NB4 (cell line): ENCODE data around the gene MIGA2.
"Not testable (repeated sequence)": the region's sequence is repeated elsewhere in the genome, so short reads cannot be mapped to it uniquely, and the experiment has no call there.

Source experiments
- DNase-seq: peaks from one replicate; pipeline ENCODE4 v3.0.0; 2010; ENCODE audit warnings: low read depth
- H3K4me3 ChIP-seq: one replicate; pipeline ENCODE4 v1.5.1; 2011; ENCODE audit warnings: mild to moderate bottlenecking, low read depth, low read length, moderate library complexity
- CTCF ChIP-seq: IDR thresholded peaks from one replicate; pipeline ENCODE4 v1.5.1; 2012; ENCODE audit warnings: low read depth, low read length
- MYC ChIP-seq: IDR thresholded peaks from 2 replicates; pipeline ENCODE4 v1.6.1; 2011; ENCODE audit warnings: low read depth, low read length
- POLR2A ChIP-seq: IDR thresholded peaks from 2 replicates; pipeline ENCODE4 v1.6.1; 2011; ENCODE audit warnings: mild to moderate bottlenecking; ENCODE audit not compliant: insufficient read length; ENCODE audit errors: extremely low read depth
- TF ChIP-seq, protein P1 (sequence below): IDR thresholded peaks from 2 replicates; pipeline ENCODE4 v1.6.1; 2011; ENCODE audit warnings: low read depth, low read length

MIGA2 gene

DNA sequence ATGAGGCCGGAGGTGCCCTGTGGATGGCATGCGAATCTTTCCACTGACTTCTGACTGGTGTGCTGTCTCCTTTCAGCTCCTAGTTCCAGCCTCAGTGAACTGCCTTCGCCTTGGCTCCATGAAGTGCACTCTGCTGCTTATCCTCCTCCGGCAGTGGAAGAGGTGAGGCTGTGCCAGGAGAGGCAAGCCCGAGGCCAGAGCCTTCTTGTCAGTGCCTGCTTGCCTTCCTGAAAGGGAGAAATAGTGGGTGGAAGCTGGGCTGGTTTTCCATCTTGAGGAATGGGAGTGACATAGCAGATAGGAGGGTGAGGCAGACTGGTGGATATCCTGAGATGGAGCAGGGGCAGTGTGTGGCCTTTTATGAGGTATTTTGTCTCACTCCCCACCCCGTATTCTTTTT lies 38.0 kb upstream of the MIGA2 start:
- H3K4me3 ChIP-seq = no peak overlapping the region
- DNase-seq = no peak
- TF ChIP-seq, protein P1, sequence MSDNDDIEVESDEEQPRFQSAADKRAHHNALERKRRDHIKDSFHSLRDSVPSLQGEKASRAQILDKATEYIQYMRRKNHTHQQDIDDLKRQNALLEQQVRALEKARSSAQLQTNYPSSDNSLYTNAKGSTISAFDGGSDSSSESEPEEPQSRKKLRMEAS = no peak
- TF ChIP-seq POLR2A (no peak), CTCF (no peak), MYC (no peak)

DNA sequence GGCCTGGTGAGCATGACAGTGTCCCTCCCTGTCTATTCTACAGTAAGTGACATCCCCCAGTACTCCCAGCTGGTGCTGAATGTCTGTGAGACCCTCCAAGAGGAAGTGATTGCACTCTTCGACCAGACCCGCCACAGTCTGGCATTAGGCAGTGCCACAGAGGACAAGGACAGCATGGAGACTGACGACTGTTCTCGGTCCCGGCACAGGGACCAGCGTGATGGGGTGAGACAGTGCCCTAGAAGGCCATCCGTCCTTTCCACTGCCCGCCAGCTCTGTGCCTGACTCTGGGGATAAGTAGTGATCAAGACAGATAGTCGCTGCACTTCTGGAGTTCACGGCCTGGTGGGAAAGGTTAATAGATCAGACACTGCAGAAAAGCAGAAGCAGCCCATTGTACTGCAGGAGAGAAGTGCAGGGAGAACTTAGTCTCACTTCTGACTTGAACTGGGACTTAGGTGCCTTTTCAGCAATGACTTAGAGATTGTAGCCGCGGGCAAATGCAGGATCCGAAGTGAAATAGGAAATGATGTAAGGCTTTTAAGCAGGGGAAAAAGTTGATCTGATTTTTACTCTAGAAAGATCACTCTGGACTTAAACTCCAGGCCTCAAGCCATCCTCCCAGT lies 36.7 kb upstream of the MIGA2 start:
- no peak overlapping the region for H3K4me3 ChIP-seq

DNA sequence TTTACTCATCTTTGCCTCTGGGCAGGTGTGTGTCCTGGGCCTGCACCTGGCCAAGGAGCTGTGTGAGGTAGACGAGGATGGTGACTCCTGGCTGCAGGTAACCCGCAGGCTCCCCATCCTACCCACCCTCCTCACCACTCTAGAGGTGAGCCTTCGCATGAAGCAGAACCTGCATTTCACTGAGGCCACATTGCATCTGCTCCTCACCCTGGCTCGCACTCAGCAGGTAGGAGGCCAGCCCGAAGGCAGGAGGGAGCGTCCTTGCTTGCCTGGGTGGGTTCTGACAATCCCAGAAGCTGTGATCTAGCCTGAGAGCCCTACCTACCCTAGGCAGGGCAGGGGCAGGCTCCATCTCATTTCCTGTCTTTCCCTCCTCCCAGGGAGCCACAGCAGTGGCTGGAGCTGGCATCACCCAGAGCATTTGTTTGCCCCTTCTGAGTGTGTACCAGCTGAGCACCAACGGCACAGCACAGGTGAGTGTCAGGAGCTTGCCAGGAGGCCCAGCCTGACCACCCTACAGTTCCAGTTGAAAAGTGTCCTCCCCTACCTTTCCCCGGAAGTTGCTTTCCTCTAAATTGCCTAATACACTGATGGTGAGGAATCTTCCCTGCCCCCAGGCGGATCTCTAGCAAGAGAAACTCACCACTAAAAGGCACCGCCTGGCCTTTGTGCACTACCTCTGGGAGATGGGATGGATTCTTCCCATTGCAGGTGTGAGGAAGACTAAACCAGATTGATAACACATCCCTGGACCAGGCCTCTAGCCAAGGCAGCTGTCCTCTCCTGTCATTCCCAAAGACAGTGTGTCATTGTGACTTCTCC lies 34.7 kb upstream of the MIGA2 start:
- TF ChIP-seq POLR2A (no peak), CTCF (no peak)
- DNase-seq = no peak
- no peak overlapping the region for H3K4me3 ChIP-seq

More for the DNA sequence above, 36.7 kb upstream of the MIGA2 start:
- DNase-seq = no peak
- TF ChIP-seq, protein P1 = no peak
- TF ChIP-seq CTCF = no peak
- no peak for TF ChIP-seq POLR2A
- TF ChIP-seq MYC = no peak

GRCh38 chr9:129002992-129003391 lies 33.4 kb upstream of the MIGA2 start:
- no peak overlapping the region for H3K4me3 ChIP-seq
- DNase-seq = no peak
- no peak for TF ChIP-seq MYC
- TF ChIP-seq, protein P1 = no peak
- TF ChIP-seq CTCF = no peak
- TF ChIP-seq POLR2A = no peak

GRCh38 chr9:129004173-129004572 lies 32.3 kb upstream of the MIGA2 start:
- H3K4me3 ChIP-seq, DNase-seq: not testable (repeated sequence)

- DNase-seq = no peak
- no peak for TF ChIP-seq CTCF
- TF ChIP-seq, protein P1 = no peak
- TF ChIP-seq MYC = no peak
- no peak for TF ChIP-seq POLR2A
- no peak overlapping the region for H3K4me3 ChIP-seq
These were observed 31.0 kb upstream of the MIGA2 start for GRCh38 chr9:129005336-129005997.
